ENCODE measurements around the gene GLS2. TPM values are rescaled to one million over a fixed set of nuclear protein-coding genes. Genes with fewer than 3 reads are reported as not detected.

Gene GLS2
- total and polyA plus RNA-seq, 10 donors, result 0.83 to 2.4 (median 1.7) TPM

GRCh38 chr12:56434828-56435227, 53.1 kb downstream of the GLS2 start:
- Histone ChIP-seq H3K27me3 (replicated peaks in 1 of 7) (no peaks in the 10 kb centered on the region), H3K36me3 (peaks cover 0 to 43% (median 22%) of the 10 kb centered on the region in 6 donors), H3K27ac (no peak overlapping the region), H3K4me1 (no peaks in the 10 kb centered on the region), H3K9me3 (no peaks in the 10 kb centered on the region), H3K4me3 (no peak overlapping the region)
- no peak for TF ChIP-seq POLR2AphosphoS5 (IDR thresholded peaks at IDR 0.05)
- no peak for TF ChIP-seq POLR2A (IDR thresholded peaks at IDR 0.05)
- no peak for TF ChIP-seq CTCF (IDR thresholded peaks at IDR 0.05 in 8 of 11, conservative IDR thresholded peaks at IDR 0.05 in 3 of 11)
- intact Hi-C loops (cut with DNase I; ENCODE audit: low total_unique reads), result no loop called here
- 84 to 92% (median 90%) methylated on average over 6 of the region's 6 CpGs for WGBS, 5 donors
- no peak for DNase-seq

- Histone ChIP-seq H3K9me3 (no peaks in the 10 kb centered on the region), H3K4me3 (no peak overlapping the region), H3K27me3 (replicated peaks in 1 of 7) (no peaks in the 10 kb centered on the region), H3K36me3 (peaks cover 6 to 72% (median 42%) of the 10 kb centered on the region in 6 donors), H3K4me1 (no peaks in the 10 kb centered on the region), H3K27ac (no peak overlapping the region)
- TF ChIP-seq POLR2A (IDR thresholded peaks at IDR 0.05), result no peak
- no peak for TF ChIP-seq CTCF (IDR thresholded peaks at IDR 0.05 in 8 of 11, conservative IDR thresholded peaks at IDR 0.05 in 3 of 11)
- no peak for TF ChIP-seq POLR2AphosphoS5 (IDR thresholded peaks at IDR 0.05)
- 94 to 98% (median 97%) methylated on average over 3 of the region's 3 CpGs for WGBS, 5 donors
- no peak for DNase-seq
- intact Hi-C loops (cut with DNase I; ENCODE audit: low total_unique reads), result no loop called here
Measured at GRCh38 chr12:56431850-56432249, 56.1 kb downstream of the GLS2 start.

GRCh38 chr12:56431288-56431687, 56.7 kb downstream of the GLS2 start:
- peaks cover 6 to 78% (median 43%) of the 10 kb centered on the region in 6 donors for H3K36me3 ChIP-seq
- H3K27ac ChIP-seq, result no peak overlapping the region
- no peaks in the 10 kb centered on the region for H3K27me3 ChIP-seq (replicated peaks in 1 of 7)
- H3K9me3 ChIP-seq, result no peaks in the 10 kb centered on the region
- TF ChIP-seq CTCF (IDR thresholded peaks at IDR 0.05 in 8 of 11, conservative IDR thresholded peaks at IDR 0.05 in 3 of 11) (no peak), POLR2A (IDR thresholded peaks at IDR 0.05) (no peak), POLR2AphosphoS5 (IDR thresholded peaks at IDR 0.05) (no peak)
- DNase-seq, result no peak
- intact Hi-C loops (cut with DNase I; ENCODE audit: low total_unique reads), result no loop called here
- WGBS, 5 donors, result 93 to 97% (median 97%) methylated on average over 11 of the region's 11 CpGs
- H3K4me1 ChIP-seq, result no peaks in the 10 kb centered on the region
- H3K4me3 ChIP-seq, result no peak overlapping the region

DNA sequence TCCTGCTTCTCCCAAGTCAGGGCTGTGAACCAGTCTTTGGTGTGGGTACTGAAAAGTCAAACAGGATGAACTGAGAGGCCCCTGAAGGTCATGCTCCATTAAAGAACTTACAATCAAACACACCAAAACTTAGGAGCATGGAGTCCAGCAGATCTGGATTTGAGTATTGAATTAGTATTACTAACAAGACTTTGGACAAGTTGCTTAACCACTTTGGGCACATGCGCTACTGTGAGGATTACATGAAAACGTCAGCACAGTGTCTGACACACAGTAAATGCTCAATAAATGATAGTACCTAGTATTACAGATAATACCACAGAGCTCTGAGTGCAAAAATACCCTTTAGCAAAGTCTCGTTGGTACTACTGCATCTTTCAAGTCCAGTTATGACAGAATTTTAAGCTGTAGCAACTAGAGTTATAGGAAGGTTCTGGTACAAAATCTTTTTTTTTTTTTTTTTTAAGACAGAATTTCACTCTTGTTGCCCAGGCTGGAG, 62.0 kb downstream of the GLS2 start:
- Histone ChIP-seq H3K9me3 (no peaks in the 10 kb centered on the region), H3K4me3 (no peak overlapping the region), H3K36me3 (peaks cover 6 to 98% (median 62%) of the 10 kb centered on the region in 6 donors), H3K4me1 (no peaks in the 10 kb centered on the region), H3K27ac (no peak overlapping the region), H3K27me3 (replicated peaks in 1 of 7) (no peaks in the 10 kb centered on the region)
- no peak for DNase-seq
- WGBS, 5 donors, result 57 to 65% (median 63%) methylated on average over 3 of the region's 3 CpGs
- intact Hi-C loops (cut with DNase I; ENCODE audit: low total_unique reads), result no loop called here
- no peak for TF ChIP-seq CTCF (IDR thresholded peaks at IDR 0.05 in 8 of 11, conservative IDR thresholded peaks at IDR 0.05 in 3 of 11)
- TF ChIP-seq POLR2AphosphoS5 (IDR thresholded peaks at IDR 0.05), result no peak
- no peak for TF ChIP-seq POLR2A (IDR thresholded peaks at IDR 0.05)
